Glomerular visceral epithelial cell (primary cell): ENCODE results near the gene CEP104.

Source experiments
- DNase-seq: peaks from one replicate; pipeline ENCODE4 v3.0.0-alpha.2; 2016; ENCODE audit errors: extremely low spot score

CEP104 gene

DNA sequence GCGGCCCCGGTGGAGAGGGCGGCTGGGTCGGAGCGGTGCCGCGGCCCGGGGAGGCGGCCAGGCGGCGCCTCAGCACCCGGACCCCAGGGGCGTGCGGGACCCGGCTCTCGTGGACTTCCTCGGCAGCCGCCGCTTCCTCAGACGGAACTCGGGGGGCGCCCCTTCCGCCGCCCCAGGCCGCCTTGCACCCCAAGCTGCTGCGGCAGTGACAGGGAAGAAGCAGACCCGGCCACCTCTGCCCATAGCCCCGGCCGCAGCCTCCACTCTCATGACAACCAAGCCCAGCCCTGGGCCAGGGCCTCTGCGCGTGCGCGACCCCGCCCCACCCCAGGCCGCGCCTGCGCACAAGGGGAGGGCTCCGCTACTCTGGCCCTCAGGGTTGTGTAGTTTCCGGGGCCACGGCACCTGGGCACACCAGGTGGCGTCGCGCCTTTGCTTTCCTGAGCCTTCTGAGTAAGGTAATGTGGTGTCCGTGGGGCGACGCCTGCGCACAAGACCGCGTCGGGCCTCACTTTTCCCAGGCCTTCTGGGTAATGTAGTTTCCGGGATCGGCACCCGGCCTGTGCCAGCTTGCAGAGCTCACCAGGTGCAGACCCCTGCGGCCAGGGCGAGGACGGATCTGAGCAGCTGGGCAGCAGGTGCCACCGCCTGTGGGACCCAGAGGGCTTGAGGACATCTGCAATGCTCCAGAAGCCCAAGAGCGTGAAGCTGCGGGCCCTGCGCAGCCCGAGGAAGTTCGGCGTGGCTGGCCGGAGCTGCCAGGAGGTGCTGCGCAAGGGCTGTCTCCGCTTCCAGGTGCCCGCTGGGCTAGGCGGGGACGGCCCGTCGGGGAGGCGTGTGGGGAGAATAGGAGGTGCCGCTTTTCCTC is at the start of gene CEP104, which contains the start of gene DFFB:
CEP104 (minus strand) TSS at position 289 of the 868 bp plus-strand sequence. CDS start 4,804 bp downstream, outside the sequence.
DFFB (plus strand) TSS at position 554 of the 868 bp plus-strand sequence; CDS start at position 682, 128 bp downstream.
- DNase-seq = peak; percentile 98

DNA sequence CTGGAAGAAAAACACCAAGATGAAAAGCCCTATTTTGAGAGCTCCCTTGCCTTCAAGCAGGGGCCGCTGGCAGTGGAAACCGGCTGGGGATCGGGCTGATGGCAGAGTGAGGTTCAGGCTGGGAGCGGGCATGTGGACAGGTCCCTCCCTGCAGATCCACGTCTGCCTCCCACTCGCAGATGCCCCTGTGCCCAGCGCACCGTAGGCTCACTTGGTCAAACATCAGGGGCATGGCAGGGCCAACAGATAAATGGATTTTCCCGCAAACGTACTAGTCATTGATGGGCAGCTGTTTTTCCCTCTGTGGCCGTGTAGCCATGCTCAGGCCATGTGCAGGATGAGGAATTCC is 49.6 kb upstream of the CEP104 start:
- no peak for DNase-seq

DNA sequence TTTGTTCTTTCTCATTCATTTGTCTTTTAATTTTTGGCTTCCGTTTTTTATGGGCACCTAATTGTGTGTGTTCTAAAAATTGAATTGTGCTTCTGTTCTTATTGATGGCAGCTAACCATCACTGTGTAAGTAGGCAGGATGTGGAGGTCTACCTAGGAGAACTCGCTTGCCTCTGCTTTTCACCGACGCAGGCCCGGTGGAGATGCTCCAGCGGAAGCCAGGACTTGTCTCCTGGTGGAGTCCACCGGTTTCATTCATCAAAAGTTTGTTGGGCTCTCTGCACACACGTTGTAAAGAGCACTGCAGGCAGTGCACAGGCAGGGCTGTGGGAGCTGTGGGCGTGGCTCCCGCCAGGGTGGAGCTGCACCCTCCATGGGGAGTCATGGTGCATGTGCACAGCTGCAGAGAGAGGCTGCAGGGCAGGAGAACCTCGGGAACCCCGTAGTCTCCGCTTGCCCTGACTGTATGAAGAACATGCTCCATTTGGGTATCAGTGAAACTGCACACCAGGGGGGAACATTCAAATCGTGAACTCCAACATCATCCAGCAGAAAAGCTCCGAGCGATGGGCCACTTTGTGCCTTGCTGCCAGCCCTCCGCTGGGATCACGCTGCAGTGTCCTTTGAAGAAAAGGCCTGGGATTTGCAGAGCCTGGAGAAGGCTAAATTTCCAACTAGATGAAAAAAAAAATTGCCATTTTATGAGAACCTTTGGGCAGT is 49.1 kb upstream of the CEP104 start:
- DNase-seq = no peak

DNA sequence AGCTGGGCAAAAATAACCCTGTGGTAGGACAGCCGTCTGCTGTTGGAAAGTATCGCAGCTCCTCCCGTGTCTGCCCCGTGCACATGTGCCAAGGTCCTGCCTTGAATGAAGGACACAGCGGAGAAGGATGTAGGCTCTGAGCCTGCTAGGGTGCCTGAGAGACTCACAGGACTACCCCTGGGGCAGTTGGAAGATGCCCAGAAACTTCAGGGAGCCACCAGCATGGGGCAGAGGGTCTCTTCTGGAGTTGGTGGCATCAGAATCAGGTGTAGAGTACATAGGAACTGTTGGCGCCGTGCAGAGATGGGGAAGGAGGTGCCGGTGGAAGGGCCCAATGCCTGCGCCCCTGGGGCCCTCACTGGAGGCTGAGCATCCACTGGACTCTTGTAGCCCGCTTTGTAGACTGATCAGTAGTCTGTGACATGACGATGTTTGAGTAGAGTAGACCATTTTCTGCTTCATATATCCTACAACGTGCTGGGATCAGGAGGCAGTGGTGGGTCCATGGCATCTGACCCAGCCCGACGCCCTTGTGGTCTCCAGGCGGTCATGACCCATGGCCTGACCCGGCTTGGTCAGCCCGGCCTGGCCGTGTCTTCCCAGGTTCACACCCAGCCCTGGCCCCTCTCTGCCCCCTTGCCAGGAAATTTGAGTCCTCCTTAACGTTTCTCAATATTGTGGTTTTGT is 48.4 kb upstream of the CEP104 start:
- no peak for DNase-seq

DNA sequence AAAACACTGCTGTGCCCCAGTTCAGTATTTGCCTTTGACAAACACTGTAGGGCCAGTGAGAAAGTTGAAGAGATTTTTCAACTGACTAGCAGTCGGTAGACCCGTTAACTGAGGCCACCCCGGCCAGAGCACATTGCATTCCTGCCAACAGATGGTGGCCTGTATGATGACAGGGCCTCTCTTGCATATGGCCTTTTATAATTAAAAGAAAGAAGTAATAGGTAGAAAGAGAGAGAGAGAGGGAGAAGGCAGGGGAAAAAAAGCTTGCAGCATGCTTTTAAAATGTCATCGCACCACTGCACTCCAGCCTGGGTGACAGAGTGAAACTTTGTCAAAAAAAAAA is 47.8 kb upstream of the CEP104 start:
- DNase-seq = no peak

DNA sequence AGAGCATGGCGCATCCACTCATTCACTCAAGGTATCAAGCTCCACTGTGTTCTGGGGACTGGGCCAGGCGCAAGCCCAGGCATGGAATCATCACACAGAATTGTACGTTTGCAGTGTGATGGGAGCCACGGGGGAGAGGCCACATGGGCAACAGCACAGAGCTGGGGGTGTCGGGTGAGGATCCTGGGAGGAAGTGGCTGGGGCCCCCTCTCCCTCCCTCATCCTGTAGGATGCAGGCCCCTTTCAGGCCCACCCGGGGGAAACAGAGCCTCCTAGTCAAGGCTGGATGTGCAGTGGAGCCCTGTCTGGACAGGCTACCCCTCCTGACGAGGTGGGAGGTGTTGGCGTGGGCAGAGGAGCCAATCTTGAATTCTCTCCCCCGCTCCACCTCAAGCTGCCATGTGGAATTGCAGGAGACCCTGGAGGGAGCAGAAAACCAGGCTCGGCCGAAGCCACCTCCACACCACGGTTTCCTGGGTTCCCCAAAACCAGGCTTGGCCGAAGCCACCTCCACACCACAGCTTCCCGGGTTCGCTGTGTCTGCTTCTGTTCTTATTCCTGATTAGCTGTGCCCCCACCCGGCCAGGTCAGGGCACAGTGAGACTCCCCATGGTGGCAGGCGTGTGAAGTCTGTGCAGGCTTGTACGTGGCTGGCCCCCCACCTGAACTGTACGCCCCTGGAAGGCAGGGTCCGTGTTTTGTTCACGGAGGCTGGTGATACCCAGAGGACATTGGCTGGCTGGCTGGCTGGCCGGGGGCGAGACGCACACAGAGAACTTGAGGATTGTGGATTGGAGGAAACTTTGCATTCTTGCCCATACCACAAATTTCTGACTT is 47.2 kb upstream of the CEP104 start:
- DNase-seq = no peak

DNA sequence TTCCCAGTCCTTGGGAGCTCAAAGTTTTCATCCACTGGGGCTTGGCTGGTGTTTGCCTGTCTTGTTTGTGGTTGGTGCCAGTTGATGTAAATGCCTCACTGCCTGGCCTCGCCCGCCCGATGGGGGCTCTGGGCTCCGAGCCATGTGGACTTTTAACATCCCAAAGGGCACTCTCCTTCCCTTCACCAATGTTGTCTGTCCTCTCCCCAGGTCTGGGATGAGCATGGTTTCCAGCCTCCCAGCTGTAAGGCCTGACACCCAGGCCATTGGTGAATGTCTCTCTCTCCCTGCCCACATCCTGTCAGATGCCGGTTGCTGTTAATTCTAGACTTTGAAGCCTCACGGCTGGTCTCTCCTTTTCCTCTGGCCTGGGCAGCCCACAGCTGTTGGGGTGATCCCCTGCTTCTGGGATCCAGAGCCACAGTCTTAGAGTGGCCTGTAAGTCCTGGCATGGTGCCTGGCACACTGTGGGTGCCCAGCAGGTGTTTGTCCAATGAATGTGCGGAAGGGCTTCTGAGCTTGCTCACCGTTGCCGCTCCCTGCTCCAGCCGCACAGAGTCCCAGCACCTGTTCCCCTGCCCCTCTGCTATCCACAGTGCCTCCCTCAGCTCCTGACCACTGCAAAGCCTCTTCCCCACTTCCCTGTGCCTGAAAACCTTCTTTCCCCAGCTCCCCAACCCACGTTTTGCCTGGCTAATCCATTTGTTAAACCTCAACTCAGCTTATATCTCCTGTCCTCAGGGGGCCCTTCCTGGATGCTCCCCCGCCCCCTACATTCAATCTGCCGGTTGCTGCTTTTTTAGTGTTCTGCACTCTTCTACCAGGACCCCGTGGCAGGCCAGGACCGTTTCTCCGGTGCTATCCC is 46.4 kb upstream of the CEP104 start:
- peak; percentile 18 for DNase-seq

DNA sequence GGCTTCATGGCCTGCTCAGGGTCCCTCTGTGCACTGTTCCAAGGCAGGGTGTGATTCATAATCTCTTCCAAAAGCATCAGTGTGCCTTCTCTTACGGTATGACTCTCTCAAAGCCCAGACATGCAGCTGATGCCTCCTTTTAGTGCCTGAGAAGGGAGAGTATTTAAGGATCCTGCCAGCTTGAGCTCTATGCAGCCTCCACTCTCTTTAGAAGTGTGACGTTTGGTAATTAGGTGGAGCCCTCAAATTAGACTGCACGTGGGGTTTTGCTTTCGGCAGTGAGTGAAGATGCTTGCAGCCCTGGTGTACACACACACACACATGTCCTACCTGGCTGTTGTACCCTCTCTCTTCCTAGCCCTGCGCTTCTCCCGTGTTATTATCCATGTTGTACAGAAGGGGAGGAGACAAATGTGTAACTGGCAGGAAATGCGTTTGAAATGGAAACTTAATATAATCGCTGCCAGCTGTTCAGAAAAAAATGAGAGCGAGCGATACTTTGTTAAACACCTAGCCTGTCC is 45.6 kb upstream of the CEP104 start:
- no peak for DNase-seq

DNA sequence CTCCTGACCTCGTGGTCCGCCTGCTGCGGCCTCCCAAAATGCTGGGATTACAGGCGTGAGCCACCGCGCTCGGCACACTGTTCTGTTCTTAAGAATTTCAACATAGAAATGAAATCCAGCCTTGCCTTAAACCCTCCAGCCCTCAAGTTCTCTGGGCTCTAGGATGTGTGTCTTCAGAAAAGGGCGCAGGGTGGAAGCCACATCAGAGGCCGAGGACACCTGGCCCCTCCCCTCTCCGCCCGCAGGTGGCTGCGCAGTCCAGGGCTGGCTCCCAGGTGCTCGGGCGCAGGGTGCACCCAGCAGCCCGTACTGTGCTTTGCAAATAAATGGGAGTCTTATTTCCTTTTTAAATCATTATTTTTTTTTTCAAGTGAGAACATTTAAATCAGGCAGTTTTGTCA is 45.1 kb upstream of the CEP104 start:
- no peak for DNase-seq

DNA sequence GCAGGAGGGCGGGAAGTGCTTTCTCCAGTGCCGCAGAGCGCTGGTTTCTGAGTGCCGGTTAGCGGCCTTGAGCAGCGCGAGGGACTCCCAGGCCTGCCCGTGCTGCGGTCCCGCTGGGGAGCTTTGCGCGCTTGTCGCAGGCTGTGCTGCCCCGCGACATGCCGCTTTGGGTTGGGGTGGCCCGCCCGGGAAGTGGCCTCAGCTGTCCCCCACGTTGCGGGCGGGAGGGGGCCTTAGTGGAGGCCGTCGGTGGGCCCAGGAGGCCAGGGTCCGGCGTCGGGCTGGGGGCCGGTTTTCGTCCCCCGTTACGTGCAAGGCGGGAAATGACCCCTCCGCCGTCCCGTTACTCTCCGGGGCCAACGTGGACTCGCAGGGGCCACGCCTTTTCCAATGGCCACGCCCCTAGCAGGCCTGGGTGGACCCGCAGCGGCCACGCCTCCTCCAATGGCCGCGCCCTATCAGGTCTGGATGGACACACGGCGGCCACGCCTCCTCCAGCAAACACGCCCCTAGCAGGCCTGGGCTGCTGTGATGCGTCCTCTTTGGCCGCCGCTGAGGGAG is 44.0 kb upstream of the CEP104 start:
- DNase-seq = peak; percentile 96

DNA sequence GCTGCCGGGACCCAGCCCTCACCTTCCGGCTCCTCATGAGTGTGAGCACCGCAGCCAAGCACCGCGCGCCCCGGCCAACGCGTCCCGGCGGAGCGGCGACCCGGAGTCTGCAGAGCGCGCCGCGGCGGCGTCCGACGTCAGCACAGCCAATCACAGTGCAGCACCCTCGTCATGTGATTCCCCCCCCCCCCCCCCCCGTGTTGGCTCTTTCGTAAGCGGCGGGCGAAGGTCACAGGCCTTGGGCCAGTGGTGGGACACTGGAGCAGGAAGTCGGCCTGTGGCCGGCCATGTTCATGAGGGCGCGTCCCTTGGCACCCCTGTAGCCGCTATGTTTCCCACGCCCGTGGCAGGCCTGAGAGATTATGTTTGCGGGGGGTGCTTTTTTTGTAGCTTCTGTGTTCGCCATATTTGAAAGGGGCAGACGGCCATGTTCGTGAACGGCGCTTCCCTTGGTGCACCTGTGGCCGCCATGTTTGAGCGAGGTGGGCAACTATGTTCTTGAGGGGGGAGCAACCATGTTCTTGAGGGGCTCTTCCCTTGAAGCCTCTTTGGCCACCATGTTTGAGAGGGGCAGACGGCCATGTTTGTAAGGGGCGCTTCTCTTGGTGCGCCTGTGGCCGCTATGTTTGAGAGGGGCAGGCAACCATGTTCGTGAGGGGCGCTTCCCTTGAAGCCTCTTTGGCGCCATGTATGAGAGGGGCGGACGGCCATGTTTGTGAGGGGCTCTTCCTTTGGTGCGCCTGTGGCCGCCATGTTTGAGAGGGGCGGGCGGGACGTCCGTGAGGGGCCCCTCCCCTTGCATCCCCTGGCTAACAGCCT is 43.3 kb upstream of the CEP104 start, which contains the start of gene C1orf174:
C1orf174 (minus strand) TSS at position 123 of the 819 bp plus-strand sequence; CDS start at position 37, 86 bp downstream.
- DNase-seq = peak; percentile 99

DNA sequence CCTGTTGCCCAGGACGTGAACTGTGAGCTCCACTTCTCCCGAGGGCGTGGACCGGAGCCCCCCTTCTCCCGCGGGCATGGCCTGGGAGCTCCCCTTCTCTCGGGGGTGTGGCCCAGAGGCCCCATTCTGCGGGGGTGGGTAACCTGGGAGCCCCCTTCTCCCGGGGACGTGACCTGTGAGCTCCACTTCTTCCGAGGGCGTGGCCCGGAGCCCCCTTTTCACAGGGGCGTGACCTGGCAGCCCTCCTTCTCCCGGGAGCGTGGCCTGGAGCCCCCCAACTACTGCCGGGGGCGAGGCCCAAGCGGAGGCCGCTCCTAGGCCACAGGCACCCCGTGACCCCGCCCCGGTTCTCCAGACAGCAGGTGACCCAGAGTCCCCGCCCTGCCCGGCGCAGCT is 42.7 kb upstream of the CEP104 start:
- DNase-seq = no peak

DNA sequence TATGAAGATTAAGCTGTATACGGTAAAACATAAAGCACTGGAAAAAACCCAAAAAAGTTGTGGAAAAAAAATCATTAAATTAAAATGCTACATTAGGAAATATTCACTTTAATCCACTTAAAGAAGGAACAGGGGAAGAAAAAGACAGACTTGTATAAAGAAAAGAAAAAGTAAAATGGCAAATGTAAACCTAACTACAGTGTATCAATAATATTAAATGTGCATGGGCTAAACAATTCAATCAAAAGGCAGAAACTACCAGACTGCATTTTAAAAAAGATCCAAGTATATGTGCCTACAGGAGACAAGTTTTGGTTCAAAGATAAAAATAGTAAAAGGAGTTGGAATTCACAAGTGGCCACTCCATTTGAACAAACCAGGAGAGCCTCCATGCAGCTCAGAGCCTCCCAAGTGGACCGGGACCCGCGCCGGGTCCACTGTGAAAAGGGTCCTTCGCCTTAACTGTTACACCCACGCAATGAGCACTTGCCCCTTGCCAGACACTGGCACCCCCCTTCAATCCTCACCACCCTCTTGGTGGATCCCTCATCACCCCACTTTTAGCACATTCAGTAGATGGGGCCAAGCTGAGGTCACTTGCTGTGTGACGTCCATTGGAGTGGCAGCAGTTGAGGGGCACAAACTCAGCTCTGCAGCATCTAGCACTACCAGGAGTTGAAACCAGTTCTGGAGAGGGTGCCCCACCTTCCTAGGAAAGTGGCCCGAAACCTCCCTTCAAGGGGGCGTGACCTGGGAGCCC is 42.2 kb upstream of the CEP104 start:
- peak; percentile 38 for DNase-seq

DNA sequence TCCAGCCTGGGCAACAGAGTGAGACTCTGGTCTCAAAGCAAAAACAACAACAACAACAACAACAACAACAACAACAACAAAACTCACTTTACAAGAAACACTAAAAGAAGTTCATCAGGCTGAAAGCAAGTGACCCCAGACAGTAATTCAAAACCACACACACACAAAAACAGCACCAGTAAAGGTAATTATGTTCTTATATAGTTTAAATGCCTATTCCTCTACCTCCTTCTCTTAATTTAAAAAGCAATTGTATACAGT is 41.4 kb upstream of the CEP104 start:
- no peak for DNase-seq

DNA sequence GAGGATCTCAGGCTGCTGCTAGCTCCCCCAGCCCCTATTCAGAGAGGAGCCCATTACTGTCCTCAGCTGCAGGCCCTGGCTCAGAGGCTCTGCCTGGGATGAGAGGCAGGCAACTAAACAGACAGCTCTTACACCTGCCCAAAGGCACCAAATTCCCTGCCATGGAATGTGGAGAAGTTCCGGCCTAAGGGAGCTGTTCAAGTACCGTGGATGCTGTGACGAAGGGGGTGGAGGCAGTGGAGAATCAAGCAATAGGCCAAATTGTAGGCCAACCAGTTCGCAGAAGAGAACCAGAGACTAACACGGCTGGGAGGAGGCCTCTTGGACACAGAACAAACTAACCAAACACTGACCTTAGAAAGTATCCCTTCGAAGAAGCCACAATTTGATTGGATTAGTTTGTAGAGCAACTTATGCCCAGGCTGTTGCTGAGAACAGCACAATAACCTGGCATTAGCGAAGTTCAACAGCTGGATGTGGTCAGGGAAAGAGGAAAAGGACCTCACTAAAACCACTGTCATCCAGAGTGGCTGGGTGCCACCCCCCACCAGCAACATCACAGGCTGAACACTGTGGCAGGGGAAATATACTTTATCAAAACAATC is 39.5 kb upstream of the CEP104 start:
- DNase-seq = no peak

DNA sequence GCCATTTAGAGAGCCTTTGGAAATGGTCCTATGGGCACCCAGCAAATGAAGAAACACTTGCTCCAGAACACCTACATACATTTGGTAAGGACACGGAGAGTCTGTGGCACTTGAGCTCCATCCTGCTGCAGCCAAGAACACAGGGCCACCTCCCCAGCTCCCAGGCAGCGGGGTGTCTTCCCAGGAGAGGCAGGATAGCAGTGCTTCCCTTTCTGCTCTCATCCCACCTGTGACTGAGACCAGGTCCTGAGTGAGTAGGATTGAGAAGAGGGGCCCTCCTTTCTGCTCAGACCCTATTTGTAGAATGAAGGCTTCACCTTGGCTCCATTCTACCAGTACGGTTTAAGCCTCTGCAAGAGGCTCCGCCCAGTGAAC is 38.9 kb upstream of the CEP104 start:
- DNase-seq = no peak

DNA sequence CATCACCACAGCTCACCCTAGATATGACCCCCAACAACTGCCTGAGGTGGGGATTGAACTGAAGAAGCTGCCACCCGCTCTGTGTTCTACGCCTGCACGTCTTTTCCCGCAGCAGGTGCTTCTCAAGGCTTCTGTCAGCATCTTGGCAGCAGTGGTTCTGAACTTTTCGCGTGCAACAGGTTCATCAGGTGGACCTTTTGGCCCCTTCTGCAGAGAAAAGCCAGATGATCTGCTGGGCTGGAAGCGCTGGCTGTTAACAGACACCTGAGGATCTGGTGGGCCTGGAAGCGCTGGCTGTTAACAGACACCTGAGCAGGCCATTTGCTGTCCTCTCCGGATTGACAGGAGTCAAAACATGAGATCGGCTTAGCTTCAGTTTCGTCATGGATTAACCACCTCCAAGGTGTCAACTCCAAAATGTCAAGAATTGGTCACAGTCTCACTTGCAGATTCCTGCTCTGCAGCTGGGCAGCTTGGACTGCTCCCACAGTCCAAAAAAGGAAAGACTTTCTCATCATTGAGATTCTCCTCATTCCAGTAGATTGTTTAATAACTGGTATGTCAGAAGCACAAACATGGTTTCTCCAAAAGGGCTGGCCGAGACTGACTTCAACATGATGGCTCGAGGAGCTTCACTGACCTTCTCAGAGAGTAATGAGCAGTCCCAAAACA is 38.4 kb upstream of the CEP104 start:
- no peak for DNase-seq
